Hypothalamus (tissue), 51 donors: Measurements from ENCODE around the gene ANKRD23.
A peak's percentile ranks its signal among the peaks of the same experiment; 100 is the strongest.
"Not testable (repeated sequence)": the region's sequence is repeated elsewhere in the genome, so short reads cannot be mapped to it uniquely, and the experiment has no call there.

ENCODE experiments used
- DNase-seq, 51 donors: peaks; one replicate each; lab custom pipeline; 2025; lab: John Stamatoyannopoulos, UW

ANKRD23 gene

GRCh38 chr2:96819128-96819875, 24.5 kb downstream of the ANKRD23 start:
- no peak for DNase-seq

GRCh38 chr2:96817882-96818281, 25.9 kb downstream of the ANKRD23 start:
- DNase-seq = no peak

- DNase-seq = peak in 2 of 51 donors; percentile 47 to 56
Observed at GRCh38 chr2:96816836-96817702, 26.8 kb downstream of the ANKRD23 start.

- peak; percentile 82 to 98 (median 94) for DNase-seq
Observed at GRCh38 chr2:96816127-96816835, 27.5 kb downstream of the ANKRD23 start, which contains the start of gene CNNM3. TSS of gene CNNM3 (plus strand) at chr2:96816268. CDS start at chr2:96816278, 10 bp downstream.

- peak in 5 of 51 donors; percentile 22 to 85 (median 56) for DNase-seq
Observed at GRCh38 chr2:96815326-96816126, 28.3 kb downstream of the ANKRD23 start.

- no peak for DNase-seq
Observed at GRCh38 chr2:96813656-96814055, 30.2 kb downstream of the ANKRD23 start.

- DNase-seq = no peak
Observed at GRCh38 chr2:96811917-96812316, 31.9 kb downstream of the ANKRD23 start.

GRCh38 chr2:96810783-96811192, 33.0 kb downstream of the ANKRD23 start:
- no peak for DNase-seq

GRCh38 chr2:96809951-96810782, 33.7 kb downstream of the ANKRD23 start:
- DNase-seq = peak in 1 of 51 donors; percentile 12

GRCh38 chr2:96809216-96809882, 34.5 kb downstream of the ANKRD23 start:
- no peak for DNase-seq

GRCh38 chr2:96808176-96808837, 35.5 kb downstream of the ANKRD23 start:
- DNase-seq = no peak

GRCh38 chr2:96807127-96807471, 36.7 kb downstream of the ANKRD23 start:
- DNase-seq = no peak

GRCh38 chr2:96806468-96807126, 37.2 kb downstream of the ANKRD23 start:
- DNase-seq = no peak

- not testable (repeated sequence) for DNase-seq
Observed at GRCh38 chr2:96805946-96806345, 37.9 kb downstream of the ANKRD23 start.

- DNase-seq = no peak
Observed at GRCh38 chr2:96804986-96805385, 38.8 kb downstream of the ANKRD23 start.

- no peak for DNase-seq
Observed at GRCh38 chr2:96802721-96803120, 41.1 kb downstream of the ANKRD23 start.

- no peak for DNase-seq
Observed at GRCh38 chr2:96801786-96802595, 41.8 kb downstream of the ANKRD23 start.
